OCI-LY3 (cell line): Measurements from ENCODE around the gene SFXN2.

Source experiments
- CTCF ChIP-seq: fragments of 200-600, 300-600 bp; sonication (generic); IDR thresholded peaks from 2 replicates; pipeline ENCODE4 v1.5.1; 2014; ENCODE audit warnings: antibody characterized with exemption, low read length, low read depth
- EZH2phosphoT487 ChIP-seq: fragments of 200-600 bp; shearing (Covaris generic); IDR thresholded peaks from 2 replicates; pipeline ENCODE4 v1.6.1; 2018; ENCODE audit warnings: antibody characterized with exemption, mixed run types, low read depth

GRCh38 chr10:102735065-102735562 is 20.7 kb downstream of the SFXN2 start:
- TF ChIP-seq CTCF: no peak
- TF ChIP-seq EZH2phosphoT487: no peak
